ENCODE measurements around the gene IRF3.

DNA sequence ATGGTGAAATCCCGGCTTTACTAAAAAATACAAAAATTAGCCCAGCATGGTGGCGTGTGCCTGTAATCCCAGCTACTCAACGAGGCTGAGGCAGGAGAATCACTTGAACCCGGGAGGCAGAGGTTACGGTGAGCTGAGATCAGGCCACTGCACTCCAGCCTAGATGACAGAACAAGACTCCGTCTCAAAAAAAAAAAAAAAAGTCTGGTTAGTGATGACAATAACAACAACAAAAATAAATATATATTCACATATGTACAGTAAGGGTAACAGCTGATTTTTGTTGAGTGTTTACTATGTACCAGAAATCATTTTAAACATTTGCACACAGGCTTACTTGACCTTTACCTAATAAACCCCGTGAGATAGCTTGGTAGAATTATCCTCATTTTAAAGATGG lies 48.7 kb downstream of the IRF3 start:
- TF ChIP-seq, protein P1, sequence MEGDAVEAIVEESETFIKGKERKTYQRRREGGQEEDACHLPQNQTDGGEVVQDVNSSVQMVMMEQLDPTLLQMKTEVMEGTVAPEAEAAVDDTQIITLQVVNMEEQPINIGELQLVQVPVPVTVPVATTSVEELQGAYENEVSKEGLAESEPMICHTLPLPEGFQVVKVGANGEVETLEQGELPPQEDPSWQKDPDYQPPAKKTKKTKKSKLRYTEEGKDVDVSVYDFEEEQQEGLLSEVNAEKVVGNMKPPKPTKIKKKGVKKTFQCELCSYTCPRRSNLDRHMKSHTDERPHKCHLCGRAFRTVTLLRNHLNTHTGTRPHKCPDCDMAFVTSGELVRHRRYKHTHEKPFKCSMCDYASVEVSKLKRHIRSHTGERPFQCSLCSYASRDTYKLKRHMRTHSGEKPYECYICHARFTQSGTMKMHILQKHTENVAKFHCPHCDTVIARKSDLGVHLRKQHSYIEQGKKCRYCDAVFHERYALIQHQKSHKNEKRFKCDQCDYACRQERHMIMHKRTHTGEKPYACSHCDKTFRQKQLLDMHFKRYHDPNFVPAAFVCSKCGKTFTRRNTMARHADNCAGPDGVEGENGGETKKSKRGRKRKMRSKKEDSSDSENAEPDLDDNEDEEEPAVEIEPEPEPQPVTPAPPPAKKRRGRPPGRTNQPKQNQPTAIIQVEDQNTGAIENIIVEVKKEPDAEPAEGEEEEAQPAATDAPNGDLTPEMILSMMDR (IDR thresholded peaks at IDR 0.05): no peak
- TF ChIP-seq EZH2 (IDR thresholded peaks at IDR 0.05; ENCODE audit: borderline replicate concordance, insufficient read depth, low read depth, low read length, poor library complexity, severe bottlenecking): no peak
